SH-SY5Y (cell line): Measurements from ENCODE around the gene COTL1.

Source experiments
- GATA2 ChIP-seq: IDR thresholded peaks from 2 replicates; pipeline ENCODE4 v1.6.1; 2011; ENCODE audit warnings: mild to moderate bottlenecking, low read depth, low read length
- GATA3 ChIP-seq: IDR thresholded peaks from 2 replicates; pipeline ENCODE4 v1.6.1; 2011; ENCODE audit warnings: low read depth, mild to moderate bottlenecking, low read length, moderate library complexity

COTL1 gene

DNA sequence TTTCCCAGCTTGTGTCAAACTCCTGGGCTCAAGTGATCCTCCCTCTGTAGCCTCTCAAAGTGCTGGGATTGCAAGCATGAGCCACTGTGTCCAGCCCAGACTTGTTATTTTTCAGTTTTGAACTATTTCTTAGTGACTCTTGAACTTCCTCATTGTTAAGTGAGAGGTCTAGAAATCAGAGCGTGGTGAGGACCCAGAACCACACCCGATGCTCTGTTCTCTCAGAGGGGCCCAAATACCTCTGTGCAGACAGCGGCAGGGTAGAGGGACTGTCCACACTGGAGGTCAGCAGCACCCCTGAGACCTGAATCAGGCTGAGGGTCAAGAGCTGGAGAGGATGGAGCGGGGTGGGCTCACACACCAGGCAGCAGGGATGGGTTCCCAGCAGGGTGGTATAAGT lies 65.7 kb downstream of the COTL1 start:
- TF ChIP-seq GATA3 (no peak), GATA2 (no peak)

GRCh38 chr16:84550096-84550495 lies 67.8 kb downstream of the COTL1 start:
- TF ChIP-seq GATA3 (no peak), GATA2 (no peak)

DNA sequence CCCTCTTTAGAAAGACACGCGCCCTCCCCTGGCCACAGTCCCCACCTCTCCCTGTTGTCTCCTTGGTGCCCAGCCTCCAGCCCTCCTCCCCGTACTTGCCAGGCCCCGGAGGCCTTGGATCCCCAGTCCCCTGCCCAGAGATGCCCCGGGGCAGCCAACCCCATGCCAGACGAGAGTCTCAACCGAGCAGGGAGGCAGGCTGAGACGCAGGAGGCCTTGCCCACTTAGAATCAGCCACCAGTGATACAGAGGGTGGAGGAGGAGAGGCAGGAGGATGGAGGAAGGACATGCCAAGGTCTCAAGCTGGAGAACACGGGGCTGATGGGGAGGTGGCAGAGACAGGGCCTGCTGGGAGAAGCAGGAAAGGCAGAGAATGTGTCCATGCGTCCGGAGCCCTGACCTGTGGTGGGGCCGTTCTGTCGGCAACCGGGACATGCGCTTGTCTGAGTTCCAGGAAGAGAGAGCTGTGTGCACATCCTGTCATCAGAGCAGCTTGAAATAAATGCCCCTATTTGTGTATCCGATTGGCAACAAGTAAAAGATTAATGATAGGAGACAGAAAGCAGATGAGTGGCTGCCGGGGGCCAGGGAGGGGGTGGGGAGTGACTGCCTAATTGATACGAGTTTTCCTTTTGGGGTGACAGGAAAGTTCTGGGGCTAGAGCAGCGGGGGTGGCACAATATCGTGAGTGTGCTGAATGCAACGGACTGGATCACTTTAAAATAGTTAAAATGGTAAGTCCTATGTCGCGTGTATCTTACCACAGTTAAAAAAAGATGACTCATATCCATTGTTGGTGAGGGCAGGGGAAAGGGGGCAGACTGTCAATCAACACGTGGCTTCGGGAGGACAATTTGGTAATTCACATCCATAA lies 68.7 kb downstream of the COTL1 start:
- TF ChIP-seq GATA2 (no peak), GATA3 (no peak)

DNA sequence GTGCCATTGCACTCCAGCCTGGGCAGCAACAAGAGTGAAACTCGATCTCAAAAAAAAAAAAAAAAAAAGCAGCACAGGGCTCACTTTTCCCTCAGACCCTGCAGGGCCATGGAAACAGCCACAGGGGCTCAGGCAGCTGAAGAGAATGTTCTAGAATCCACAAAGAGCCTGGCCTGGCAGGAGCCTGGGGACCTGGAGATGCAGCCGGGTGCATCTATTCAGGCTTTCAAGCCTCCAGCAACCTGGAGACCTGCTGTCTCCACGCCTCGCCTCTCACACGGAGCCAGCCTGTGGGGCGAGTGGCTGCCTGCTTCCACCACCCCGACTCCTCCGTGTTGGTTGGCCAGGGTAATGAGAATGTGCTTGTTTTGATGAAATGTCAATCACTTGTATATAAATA lies 69.4 kb downstream of the COTL1 start:
- TF ChIP-seq GATA3 (no peak), GATA2 (no peak)

- TF ChIP-seq GATA3 (no peak), GATA2 (no peak)
These were observed 70.3 kb downstream of the COTL1 start for GRCh38 chr16:84547546-84548061.

DNA sequence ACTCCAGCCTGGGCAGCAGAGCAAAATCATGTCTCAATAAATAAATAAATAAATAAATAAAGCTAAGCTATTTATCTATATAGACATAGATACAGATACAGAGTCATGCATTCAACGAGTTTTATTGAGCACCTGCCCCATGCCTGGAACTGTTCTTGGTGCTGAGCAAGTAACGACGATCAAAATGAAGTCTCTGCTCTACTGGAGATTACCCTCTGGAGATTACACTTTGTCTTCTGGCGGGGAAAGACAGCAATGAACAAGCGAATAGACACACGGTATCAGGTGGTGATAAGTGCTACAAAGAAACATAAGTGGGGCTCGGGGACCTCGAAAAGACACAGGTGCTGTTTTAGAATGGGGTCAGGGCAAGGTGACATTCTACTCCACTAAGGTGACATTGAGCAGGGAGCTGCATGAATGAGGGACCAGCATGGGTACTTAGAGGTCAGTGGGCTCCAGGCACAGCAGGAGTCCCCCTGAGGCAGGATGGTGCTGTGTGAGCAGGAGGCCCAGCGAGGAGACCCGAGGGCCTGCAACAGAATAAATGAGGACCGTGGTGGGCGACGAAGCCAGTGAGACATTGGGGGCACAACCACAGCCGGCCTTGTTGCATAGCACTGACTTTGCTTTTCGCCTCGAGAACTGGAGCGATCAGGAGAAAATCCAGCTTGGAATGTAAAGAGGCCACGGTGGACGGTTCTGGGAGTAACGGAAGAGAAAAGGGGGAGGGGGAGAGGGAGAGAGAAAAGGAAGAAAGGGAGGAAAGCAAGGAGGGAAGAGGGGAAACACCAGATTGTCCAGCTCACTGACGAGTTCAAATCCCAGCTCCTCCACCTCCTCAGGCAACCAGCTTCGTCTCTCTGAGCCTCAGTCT lies 71.0 kb downstream of the COTL1 start:
- TF ChIP-seq GATA2 (no peak), GATA3 (no peak)

- no peak for TF ChIP-seq GATA2
- TF ChIP-seq GATA3, result no peak
These were observed 72.7 kb downstream of the COTL1 start for GRCh38 chr16:84545114-84545737.

- TF ChIP-seq GATA2 (no peak), GATA3 (no peak)
These were observed 73.7 kb downstream of the COTL1 start for GRCh38 chr16:84544031-84544773.

DNA sequence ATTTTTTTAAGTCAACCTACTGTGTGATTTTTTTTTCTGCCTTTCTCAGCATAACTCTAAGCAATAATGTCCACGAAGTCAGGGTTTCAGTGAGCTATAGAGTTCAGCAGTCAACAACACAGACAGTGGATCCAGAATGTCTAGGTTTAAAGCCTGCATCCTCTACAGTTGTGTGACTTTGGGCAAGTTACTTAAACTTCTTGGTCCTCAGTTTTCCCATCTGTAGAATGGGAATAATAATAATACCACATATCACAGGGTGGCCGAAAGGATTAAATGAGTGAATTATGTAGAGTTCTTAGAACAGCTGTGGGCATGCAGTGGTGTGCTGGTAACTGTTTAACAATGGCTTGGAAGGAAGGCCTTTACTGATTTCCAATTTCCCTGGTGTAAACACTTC lies 74.6 kb downstream of the COTL1 start:
- TF ChIP-seq GATA2 (no peak), GATA3 (no peak)

DNA sequence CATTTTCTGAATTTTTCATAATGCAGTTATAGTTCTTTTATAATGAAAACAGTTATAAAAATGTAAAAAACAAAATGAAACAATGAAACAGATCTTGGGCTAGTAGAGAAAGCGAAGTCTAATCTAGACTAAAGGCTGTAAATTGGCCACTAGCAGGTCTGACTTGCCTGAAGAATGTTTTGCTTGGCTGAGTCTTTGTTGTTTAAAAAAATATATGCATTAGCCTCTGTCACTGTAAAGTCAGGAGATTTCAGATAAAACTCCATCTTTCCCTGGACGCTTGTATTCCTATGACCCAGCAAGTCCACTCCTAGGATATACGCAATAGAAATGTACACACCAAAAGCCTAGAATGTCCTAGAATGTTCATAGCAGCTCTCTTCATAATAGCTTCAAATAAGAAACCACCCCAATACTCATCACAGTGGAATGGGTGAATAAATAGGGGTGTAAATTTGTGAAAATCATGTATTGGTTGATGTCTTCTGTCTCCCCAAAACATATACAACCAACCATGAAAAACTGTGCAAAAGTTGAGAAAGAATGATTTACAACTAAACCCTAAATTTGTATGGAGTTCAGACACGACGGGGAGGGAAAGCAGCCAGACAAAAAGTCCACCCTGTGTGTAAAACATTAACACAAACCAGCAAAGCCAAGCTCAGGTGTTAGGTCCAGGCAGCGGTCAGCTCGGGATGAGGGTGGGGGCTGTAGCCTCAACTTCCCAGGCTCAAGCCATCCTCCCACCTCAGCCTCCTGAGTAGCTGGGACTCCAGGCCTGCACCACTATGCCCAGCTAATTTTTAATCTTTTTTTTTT lies 75.7 kb downstream of the COTL1 start:
- no peak for TF ChIP-seq GATA2
- TF ChIP-seq GATA3, result no peak

DNA sequence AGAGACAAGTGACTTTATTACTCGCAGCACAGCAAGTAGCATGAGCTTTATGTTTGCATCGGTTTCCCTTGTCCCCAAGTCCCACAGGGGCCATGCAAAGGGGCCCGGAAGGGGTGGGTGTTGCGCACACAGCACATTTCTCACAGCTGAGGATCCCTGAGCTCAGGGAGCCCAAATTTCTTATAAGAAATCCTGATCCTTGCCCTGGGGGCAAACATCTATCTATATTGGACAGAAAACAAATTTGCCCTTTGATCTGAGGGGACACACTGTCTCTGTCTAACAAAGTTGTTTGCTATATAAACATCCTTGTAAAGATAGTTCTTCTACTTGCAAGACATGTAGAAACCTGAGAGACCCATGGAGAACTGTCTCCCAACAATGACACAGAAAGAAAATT lies 77.7 kb downstream of the COTL1 start:
- TF ChIP-seq GATA2 (no peak), GATA3 (no peak)

- TF ChIP-seq GATA2 (no peak), GATA3 (no peak)
These were observed 79.5 kb downstream of the COTL1 start for GRCh38 chr16:84538222-84538840.
